ENCODE results near the gene CACNA2D4. TPM values are rescaled to one million over a fixed set of nuclear protein-coding genes. Genes with fewer than 3 reads are reported as not detected.

The CACNA2D4 gene
- total RNA-seq, 1 donor = 0.72 TPM

- TF ChIP-seq CTCF (IDR thresholded peaks at IDR 0.05; ENCODE audit: extremely low read depth, low read depth, low read length) = no peak
- Histone ChIP-seq H3K9me3 (ENCODE audit: low read depth, low read length) (peaks cover 11% of the 10 kb centered on the region), H3K4me2 (ENCODE audit: insufficient read depth, low read length) (no peak overlapping the region), H4K20me1 (ENCODE audit: insufficient read depth, low read length) (no peaks in the 10 kb centered on the region), H2AFZ (ENCODE audit: low read length) (no peak overlapping the region), H3K27me3 (ENCODE audit: insufficient read depth, low read length) (peaks cover 57% of the 10 kb centered on the region), H3K4me3 (ENCODE audit: insufficient read depth, low read length) (no peak overlapping the region), H3K79me2 (ENCODE audit: insufficient read depth, low read length) (no peaks in the 10 kb centered on the region), H3K4me1 (ENCODE audit: insufficient read depth, low read length) (no peaks in the 10 kb centered on the region), H3K27ac (ENCODE audit: low read depth, low read length) (no peak overlapping the region), H3K36me3 (ENCODE audit: insufficient read depth, low read length) (no peaks in the 10 kb centered on the region)
- DNase-seq (ENCODE audit: insufficient read length, low spot score, missing footprints) = no peak
Observed at GRCh38 chr12:1859643-1860042, 58.8 kb downstream of the CACNA2D4 start.

GRCh38 chr12:1858456-1858855 is 60.0 kb downstream of the CACNA2D4 start:
- H3K27me3 ChIP-seq (ENCODE audit: insufficient read depth, low read length) = peaks cover 46% of the 10 kb centered on the region
- H3K4me1 ChIP-seq (ENCODE audit: insufficient read depth, low read length) = no peaks in the 10 kb centered on the region

GRCh38 chr12:1857821-1858220 is 60.6 kb downstream of the CACNA2D4 start:
- peaks cover 11% of the 10 kb centered on the region for H3K9me3 ChIP-seq (ENCODE audit: low read depth, low read length)
- H3K4me3 ChIP-seq (ENCODE audit: insufficient read depth, low read length) = no peak overlapping the region
- peaks cover 45% of the 10 kb centered on the region for H3K27me3 ChIP-seq (ENCODE audit: insufficient read depth, low read length)
- H4K20me1 ChIP-seq (ENCODE audit: insufficient read depth, low read length) = no peaks in the 10 kb centered on the region
- no peaks in the 10 kb centered on the region for H3K79me2 ChIP-seq (ENCODE audit: insufficient read depth, low read length)
- no peaks in the 10 kb centered on the region for H3K4me1 ChIP-seq (ENCODE audit: insufficient read depth, low read length)
- DNase-seq (ENCODE audit: insufficient read length, low spot score, missing footprints) = no peak
- TF ChIP-seq CTCF (IDR thresholded peaks at IDR 0.05; ENCODE audit: extremely low read depth, low read depth, low read length) = no peak
- H2AFZ ChIP-seq (ENCODE audit: low read length) = no peak overlapping the region
- no peak overlapping the region for H3K27ac ChIP-seq (ENCODE audit: low read depth, low read length)
- H3K36me3 ChIP-seq (ENCODE audit: insufficient read depth, low read length) = no peaks in the 10 kb centered on the region
- no peak overlapping the region for H3K4me2 ChIP-seq (ENCODE audit: insufficient read depth, low read length)

More at GRCh38 chr12:1858456-1858855, 60.0 kb downstream of the CACNA2D4 start:
- Histone ChIP-seq H3K27ac (ENCODE audit: low read depth, low read length) (no peak overlapping the region), H3K36me3 (ENCODE audit: insufficient read depth, low read length) (no peaks in the 10 kb centered on the region), H2AFZ (ENCODE audit: low read length) (no peak overlapping the region), H3K9me3 (ENCODE audit: low read depth, low read length) (peaks cover 11% of the 10 kb centered on the region), H3K4me3 (ENCODE audit: insufficient read depth, low read length) (no peak overlapping the region), H3K4me2 (ENCODE audit: insufficient read depth, low read length) (no peak overlapping the region), H4K20me1 (ENCODE audit: insufficient read depth, low read length) (no peaks in the 10 kb centered on the region), H3K79me2 (ENCODE audit: insufficient read depth, low read length) (no peaks in the 10 kb centered on the region)
- TF ChIP-seq CTCF (IDR thresholded peaks at IDR 0.05; ENCODE audit: extremely low read depth, low read depth, low read length) = no peak
- no peak for DNase-seq (ENCODE audit: insufficient read length, low spot score, missing footprints)

GRCh38 chr12:1857086-1857485 is 61.4 kb downstream of the CACNA2D4 start:
- H3K27ac ChIP-seq (ENCODE audit: low read depth, low read length) = no peak overlapping the region
- H3K9me3 ChIP-seq (ENCODE audit: low read depth, low read length) = peaks cover 11% of the 10 kb centered on the region
- no peaks in the 10 kb centered on the region for H3K79me2 ChIP-seq (ENCODE audit: insufficient read depth, low read length)
- no peaks in the 10 kb centered on the region for H3K4me1 ChIP-seq (ENCODE audit: insufficient read depth, low read length)
- peaks cover 49% of the 10 kb centered on the region for H3K27me3 ChIP-seq (ENCODE audit: insufficient read depth, low read length)
- H3K36me3 ChIP-seq (ENCODE audit: insufficient read depth, low read length) = no peaks in the 10 kb centered on the region
- H4K20me1 ChIP-seq (ENCODE audit: insufficient read depth, low read length) = no peaks in the 10 kb centered on the region
- no peak for TF ChIP-seq CTCF (IDR thresholded peaks at IDR 0.05; ENCODE audit: extremely low read depth, low read depth, low read length)
- no peak overlapping the region for H3K4me2 ChIP-seq (ENCODE audit: insufficient read depth, low read length)
- no peak for DNase-seq (ENCODE audit: insufficient read length, low spot score, missing footprints)
- no peak overlapping the region for H3K4me3 ChIP-seq (ENCODE audit: insufficient read depth, low read length)
- no peak overlapping the region for H2AFZ ChIP-seq (ENCODE audit: low read length)
